Measurements from ENCODE around the gene NPC1L1.
"Not testable (repeated sequence)": the region's sequence is repeated elsewhere in the genome, so short reads cannot be mapped to it uniquely, and the experiment has no call there.

NPC1L1 gene

DNA sequence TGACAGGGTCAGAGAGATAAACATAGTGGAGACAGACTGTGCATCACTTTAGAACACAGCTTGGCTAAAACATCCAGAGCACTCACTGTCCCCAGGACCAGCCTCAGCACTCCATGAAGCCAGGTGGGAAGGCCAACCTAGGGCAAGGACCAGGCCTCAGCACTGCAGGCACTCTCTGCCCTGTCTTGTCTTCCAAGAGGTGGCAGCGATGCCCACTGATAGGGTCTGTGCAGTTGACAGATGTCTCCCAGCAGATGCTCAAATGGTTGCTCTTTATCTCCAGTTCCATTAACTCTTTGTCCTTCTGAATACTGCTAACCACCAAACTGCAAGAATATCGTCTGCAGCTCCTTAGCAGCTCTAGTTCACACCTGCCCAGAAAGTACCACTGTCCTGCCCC is 23.5 kb upstream of the NPC1L1 start:
- DNase-seq, result no peak

DNA sequence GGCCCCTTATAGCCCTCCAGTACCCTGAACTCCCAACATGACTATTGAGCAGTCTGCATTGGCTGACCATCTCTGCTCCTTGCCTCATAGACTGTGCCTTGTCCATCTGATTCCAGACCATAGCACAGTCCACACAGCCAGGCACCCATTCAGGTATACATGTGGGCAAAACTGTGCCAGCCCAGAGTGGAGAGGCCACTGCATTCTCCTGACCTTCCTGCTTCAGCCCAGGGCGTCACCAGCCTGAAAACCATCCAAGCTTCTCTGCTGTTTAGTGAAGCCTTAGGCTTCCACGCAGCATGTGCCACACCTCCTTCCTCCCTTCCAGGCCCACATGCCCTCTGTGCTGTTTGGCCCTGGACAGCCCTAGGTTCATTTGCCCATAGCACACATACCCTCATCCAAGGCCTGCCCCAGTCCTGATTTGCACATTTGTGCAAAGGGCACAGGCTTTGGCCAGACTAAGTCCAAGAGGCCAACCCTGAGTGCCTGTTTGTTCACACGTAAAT is 22.1 kb upstream of the NPC1L1 start:
- no peak for DNase-seq

DNA sequence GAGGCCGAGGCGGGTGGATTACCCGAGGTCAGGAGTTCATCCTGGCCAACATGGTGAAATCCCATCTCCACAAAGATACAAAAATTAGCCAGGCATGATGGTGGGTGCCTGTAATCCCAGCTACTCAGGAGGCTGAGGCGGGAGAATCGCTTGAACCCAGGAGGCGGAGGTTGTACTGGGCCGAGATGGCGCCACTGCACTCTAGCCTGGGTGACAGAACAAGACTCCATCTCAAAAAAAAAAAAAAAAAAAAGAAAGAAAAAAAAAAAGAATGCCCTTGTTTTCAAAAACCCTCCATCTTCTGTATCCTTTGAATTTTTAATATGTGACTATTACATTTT is 21.5 kb upstream of the NPC1L1 start:
- not testable (repeated sequence) for DNase-seq

DNA sequence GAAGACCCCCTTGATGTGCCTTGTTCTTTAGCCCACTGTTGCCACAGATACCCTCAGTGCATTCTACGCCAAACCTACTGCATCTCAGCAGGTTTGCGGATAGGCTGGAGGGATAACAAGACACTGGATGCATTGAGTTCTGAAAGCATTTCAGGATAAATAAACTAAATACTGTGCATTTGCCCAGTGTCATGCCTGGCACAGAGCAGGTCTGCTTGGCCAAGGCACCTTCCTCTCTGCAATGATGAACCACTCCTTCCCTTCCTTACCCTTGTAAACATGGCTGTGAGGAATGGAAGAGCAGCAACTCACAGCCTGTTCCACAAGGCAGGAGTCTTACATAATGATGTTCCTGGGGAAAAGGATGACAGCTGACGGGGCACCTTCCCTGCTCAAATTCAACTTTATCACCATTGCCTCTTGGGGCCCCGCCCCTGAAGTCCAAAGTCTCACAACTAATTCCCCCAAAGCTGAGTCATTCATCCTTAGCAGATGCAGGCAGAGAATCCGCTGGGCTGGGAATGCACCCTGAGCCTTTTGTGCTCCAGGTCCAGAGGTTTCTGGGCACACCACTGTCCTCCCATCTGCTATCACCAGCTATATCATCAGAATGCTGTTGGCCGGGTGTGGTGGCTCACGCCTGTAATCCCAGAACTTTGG is 21.0 kb upstream of the NPC1L1 start:
- DNase-seq, result no peak

DNA sequence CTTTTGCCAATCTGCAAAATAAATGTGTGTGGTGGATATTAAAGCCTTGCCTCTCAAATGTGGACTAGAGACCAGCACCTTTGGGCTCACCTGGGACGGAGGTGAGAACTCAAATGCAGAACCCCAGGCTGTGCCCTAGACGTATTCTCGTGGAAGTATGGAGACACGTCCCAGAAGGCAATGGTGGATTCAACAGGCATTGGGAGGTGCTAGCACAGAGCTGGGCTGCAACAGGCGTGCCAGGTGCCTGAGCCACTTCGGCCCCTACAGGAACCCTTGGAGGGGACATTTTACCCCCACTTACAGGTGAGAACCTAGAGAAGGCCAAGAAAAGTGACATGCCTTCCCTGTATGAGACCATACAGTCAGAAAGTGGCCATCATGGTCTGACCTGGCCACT is 20.4 kb upstream of the NPC1L1 start:
- no peak for DNase-seq

DNA sequence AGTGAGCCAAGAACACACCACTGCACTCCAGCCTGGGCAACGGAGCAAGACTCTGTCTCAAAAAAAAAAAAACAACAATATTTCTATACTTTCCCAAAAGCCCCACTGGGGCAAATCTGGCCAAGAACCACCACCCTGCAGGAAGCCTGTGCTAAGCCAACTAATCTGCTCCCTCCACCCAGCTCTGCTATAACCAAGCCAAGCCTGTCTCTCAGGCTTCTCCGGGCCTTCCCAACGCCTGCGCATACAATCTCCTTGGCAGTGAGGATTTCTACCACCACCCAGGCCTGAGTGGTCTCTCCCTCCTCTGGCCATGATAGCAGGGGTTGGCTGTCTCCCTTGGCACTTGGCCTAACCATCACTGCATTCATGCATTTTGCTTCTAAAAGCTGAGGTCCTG is 18.4 kb upstream of the NPC1L1 start:
- DNase-seq, result no peak

DNA sequence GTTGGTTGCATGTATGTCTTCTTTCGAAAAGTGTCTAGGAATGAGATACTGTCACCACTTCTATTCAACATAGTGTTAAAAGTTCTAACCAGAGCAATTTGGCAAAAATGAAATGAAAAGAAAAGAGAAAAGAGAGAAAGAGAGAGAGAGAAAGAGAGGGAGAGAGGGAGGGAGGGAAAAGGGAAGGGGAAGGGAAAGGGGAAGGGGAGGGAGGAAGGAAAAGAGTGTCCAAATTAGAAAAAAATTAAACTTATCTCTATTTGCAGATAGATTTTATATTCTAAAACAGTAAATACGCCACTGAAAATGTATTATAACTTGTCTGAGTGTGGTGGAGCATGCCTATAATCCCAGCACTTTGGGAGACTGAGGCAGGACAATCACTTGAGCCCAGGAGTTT is 16.4 kb upstream of the NPC1L1 start:
- DNase-seq, result no peak

DNA sequence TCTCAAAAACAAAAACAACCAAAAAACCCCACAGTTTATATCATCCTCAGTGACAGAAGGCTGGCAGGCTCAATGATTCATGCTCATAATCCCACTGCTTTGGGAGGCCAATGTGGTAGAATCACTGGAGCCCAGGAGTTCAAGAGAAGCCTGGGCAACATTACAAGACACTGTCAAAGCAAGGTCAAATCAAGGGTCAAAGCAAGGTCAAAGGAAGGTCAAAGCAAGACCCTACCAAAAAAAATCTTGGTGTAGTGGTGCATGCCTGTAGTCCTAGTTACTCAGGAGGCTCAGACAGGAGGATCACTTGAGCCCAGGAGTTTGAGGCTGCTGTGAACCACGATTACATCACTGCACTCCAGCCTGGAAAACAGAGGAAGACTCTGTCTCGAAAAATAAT is 14.2 kb upstream of the NPC1L1 start:
- DNase-seq, result no peak

DNA sequence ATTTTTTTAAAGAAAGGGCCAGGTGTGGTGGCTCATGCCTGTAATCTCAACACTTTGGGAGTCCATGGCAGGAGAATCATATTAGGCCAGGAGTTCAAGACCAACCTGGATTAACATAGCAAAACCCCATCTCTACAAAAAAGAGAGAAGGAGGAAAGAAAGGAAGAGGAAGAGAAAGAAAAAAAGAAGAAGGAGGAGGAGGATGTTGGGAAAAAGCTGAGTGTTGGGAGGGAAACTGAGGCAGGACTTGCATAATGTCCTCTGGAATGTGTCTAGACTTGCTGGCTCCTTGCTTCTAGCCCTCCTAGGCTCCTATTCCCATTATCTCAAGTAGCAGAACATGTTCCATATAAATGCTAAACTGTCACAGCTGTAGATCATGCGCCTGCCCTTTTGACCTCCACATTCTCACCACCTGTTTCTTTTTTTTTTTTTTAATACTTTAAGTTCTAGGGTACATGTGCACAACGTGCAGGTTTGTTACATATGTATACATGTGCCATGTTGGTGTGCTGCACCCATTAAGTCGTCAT is 11.4 kb upstream of the NPC1L1 start:
- not testable (repeated sequence) for DNase-seq

DNA sequence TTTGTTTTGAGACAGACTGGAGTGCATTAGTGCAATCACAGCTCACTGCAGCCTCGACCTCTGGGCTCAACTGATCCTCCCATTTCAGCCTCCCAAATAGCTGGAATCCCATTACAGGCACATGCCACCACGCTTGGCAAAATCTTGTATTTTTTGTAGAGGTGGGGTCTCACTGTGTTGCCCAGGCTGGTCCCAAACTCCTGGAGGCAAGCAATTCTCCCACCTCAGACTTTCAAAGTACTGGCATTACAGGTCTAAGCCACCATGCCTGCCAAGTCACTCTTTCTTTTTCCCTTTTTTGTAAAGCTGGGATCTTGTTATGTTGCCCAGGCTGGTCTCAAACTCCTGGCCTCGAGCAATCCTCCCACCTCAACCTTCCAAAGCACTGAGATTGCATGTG is 8.3 kb upstream of the NPC1L1 start:
- no peak for DNase-seq

DNA sequence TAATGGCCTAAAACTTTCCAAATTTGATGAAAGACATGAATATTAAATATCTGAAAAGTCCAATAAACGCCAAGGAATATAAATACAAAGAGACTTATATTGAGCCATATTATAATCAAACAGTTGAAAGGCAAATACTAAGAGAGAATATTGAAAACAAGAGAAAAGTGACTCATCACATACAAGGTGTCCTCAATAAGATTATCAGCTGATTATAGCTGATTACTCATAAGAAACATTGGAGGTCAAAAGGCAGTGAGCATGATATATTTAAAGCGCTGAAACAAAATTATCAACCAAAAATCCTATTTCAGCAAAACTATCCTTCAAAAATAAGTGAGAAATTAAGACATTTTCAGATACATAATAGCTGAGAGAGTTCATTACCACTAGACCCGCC is 7.8 kb upstream of the NPC1L1 start:
- DNase-seq, result no peak

DNA sequence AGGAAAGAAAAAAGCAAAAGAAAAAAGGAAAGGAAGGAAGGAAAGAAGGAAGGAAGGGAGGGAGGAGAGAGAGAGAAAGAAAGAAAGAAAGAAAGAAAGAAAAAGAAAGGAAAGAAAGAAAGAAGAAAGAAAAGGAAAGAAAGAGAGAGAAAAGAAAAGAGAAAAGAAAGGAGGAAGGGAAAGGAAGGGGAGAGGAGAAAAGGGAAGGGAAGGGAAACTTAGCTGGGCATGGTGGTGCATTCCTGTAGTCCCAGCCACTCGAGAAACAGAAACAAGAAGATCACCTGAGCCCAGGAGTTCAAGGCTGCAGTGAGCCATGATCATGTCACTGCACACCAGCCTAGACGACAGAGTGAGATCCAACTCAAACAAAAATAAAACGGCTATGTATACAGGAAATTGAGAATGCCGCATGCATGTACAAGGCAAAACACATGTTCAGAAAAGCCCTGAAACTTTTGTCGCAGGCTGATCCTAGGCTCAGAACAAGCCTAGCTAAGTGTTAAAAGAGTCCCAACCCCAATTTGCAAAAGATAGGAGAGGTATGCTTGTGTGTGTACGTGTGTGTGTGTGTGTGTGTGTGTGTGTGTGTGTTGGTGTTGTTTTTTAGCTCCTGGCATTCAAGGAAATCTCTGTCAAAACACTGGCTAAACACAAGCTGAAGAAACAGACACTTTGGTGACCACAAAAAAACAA is 6.6 kb upstream of the NPC1L1 start:
- DNase-seq, result no peak

DNA sequence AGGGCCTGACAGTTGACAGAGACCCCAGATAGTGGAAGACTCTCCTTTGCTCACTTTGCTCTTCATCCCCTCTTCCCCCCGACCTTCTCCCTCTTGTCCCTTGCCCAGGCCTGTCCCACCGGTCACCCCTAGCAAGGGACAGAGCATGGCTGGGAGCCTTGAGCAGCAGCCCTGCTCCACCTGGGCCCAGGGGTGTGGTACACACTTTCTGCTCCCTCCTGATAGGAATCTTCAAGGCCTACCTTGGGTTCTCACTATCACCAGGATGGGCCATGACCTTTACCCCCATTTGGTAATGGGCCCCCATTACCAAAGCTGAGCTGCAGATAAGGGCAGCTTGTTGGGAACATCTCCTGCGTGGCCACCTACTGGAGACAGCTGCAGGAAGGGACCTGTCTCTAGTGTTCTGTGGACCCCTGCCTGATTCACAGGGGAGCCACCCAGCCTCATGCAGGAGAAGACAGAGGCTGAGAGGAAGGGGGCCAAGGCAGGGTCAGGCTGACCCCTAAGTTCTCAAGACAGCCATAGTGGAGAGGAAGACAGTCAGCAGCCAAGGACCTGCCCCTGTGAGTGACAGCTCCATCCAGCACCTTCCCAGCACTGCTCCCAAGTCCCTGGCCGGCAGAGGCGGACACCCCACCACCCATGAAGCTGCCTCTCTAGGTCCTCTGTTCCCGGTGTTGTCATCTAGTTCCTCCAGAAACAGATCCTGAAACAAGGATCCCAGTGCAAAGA is 913 bp upstream of the NPC1L1 start:
- no peak for DNase-seq

DNA sequence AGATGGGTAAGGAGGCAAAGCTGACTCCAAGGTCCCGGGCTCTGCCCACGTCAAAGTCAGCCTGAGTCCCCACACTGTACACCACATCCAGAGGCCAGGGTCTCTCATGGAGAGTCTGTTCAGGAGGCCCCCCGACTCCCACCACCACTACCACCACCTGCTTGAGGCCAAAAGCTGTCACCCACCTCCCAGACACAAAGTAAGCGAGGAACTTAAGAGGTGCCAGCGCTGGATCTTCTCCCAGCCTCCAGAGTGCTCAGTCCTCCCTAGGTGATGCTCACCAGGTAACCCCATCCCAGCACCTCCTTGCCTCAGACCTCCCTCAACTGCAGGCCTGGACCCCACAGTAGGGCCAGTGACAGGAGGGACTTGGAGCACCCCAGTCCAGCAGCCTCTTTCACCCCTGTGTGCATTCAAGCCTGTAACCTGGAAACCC is 520 bp downstream of the NPC1L1 start:
- no peak for DNase-seq

DNA sequence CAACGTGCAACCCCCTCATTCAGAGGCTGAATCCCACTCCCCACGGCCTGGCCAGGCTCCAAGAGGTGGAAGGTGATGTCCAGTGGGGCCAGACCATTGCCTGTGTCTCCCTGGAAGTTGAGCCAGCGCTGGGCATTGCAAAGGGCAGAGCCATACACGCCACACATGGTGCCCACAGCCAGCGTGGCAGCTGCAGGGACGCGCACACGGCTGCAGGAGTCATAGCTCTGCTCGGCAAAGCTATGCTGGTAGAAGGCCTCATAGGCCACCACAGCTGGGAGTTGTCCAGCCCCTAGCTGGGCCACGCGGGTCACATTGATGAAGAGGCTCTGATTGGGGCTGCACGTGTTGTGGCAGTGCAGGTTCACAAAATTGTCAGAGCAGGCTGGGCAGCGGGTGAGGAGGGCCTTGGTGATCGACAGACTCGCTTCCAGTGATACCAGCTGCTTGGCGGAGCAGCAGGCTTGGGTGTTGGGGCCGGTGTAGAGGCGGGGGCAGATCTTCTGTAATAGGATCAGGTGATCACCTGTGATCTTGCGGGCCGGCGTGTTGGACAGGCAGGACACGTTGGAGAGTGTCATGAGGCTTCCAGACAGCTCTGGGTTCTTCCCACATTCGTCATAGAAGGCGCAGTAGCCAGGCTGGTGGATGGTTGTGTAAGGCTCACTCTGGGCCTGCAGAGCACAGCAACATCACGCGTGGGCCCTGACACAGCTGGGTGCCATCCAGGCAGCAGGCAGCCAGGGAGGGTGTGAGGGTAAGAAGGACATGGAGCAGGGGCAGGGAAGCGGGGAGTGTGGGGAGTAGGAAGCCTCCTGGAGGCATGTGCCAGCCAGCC is 1.2 kb downstream of the NPC1L1 start:
- DNase-seq, result no peak

DNA sequence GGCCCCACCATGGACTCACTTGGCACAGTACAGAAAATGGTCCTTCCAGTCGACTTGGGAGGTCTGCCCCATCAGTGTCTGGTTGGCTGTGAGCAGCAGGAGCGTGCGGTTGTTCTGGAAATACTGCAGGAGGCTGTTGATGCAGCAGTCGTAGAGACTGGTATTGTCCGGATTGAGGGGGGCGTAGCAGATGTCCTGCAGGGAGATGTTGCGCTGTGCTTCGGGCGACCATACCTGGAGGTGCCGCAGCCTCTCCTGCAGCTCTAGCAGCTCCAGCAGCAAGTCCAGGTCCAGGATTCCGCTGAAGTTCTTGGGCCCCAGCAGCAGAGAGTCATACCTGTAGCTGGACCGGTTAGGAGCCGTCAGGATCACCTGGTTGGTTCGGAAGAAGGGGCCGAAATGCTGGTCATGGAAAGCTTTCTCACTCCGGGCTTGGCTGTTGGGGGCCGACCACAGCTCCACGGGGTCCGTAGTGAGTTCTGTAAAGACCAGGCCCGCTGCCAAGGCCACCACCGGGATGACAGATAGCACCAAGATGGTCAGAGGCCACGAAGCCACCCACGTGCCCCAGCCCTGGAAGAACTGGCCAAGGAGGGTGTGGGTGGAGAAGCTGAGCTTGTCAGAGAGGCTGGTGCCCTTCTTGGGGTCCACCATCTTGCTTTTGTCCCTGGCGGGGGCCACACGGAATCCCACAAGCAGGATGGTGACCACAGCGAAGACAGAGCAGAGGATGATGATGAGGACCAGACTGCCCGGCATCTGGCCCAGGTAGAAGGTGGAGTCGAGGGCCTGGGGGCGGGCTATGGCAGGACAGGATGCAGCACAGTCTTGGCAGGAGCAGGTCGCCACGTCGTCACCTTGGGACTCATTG is 2.1 kb downstream of the NPC1L1 start:
- no peak for DNase-seq

DNA sequence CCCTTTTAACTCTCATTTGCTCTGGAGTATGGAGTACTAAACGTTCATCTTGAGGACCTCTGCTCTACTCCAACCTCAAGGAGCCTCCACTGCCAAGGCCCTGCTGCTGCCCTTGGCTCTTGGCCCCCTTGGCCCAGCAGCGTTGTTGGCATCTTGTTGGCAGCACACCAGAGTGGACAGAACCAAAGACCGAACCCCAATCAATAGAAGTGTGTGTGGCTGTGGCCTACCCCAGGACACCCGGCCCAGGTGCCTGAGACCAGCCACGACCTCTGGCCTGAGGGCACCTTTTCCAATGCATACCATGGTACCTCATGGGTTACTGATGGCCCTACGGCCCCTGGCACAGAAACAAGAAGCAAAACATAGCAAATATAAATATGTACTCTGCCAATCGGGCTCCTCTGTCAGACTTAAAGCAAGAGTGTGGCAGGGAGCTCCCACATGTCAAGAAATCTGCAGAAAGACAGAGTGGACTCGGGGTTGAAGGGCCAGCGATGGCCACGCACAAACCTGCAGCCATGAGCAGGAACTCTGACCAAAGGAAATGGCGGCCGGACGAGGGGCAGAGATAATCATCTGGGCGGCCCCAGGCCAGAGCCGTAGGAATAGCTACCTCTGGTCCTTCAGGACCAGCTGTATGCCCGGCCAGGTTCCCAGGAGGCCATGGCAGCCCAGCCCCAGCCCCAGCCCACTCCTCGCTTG is 2.9 kb downstream of the NPC1L1 start:
- no peak for DNase-seq

DNA sequence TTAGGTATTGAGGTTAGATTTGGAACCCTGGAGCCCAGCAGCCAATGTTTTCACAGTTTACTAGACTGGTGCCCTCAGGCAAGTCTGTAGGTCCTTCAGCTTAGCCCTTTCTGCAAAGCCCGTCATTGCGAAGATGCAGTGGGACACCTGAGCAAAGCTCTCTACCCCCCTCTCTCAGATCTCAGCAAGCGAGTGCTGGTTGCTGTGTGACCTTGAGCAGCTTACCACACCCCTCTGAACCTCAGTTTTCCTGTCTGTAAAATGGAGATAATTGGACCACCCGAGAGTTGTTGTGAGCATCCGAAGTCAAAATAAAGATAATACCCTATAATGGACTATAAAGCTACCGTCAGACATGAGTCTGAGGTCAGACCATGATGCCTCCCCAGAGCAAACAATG is 3.7 kb downstream of the NPC1L1 start:
- no peak for DNase-seq

DNA sequence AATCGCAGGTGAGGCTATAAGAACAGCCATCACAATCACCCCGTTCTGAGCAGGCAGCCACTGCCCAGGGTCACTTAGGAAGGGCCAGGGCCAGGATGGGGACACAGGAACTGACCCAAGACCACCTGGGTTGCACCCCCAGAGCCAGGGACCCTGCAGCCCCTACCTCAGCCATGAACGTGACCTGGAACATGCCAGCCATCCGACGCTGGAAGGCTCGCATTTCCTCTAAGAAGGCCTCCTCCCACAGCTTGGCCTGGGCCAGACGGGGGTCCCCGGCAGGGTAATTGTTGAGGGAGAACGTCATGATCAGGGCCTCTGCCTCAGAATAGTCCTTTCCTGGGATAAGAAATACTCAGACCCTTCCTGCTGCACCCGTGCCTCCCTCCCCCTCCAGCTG is 5.0 kb downstream of the NPC1L1 start:
- DNase-seq, result no peak

DNA sequence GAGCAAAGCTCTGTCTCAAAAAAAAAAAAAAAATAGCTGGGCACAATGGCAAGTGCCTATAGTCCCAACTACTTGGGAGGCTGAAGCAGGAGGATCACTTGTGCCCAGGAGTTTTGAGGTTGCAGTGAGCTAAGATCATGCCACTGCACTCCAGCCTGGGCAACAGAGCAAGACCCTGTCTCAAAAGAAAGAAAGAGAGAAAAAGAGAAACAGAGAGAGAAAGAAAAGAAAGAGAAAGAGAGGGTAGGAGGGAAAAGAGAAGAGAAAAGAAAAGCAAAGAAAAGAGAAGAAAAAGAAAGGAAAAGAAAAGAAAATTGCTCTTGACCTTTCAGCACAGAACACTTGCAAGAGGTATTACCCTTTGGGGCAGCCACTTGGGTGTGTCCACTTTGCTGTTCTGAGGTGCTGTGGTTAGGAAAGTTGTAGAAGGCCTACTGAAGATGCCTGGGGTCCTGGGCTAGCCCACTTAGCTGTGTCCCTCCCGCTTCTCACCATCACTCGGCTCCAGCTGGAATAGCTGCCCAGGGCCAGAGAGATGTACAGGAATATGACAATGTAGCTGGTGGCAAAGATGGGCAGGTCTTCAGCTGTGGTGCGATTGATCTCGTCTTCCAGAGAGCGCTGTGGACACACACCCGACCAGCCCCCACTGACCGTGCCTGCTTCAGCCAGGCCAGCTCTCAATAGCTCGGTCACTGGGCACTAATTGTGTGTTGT is 5.6 kb downstream of the NPC1L1 start:
- DNase-seq, result no peak
